Right lobe of liver (tissue), 6 donors: Measurements from ENCODE around the gene FAM118B. TPM values are rescaled to one million over a fixed set of nuclear protein-coding genes. Genes with fewer than 3 reads are reported as not detected.

Experiments used
- ATAC-seq, 4 donors: fragments of 200-7000 bp; cut with Tn5 transposase; one replicate each; pipeline ENCODE4 v1.9.1; 2020; ENCODE audit warnings: mild to moderate bottlenecking in 4 of 4, moderate library complexity in 4 of 4
- DNase-seq, 3 donors: peaks; one replicate each; pipeline ENCODE4 v3.0.0-alpha.2; 2020
- H3K27ac ChIP-seq, 3 donors: fragments of 200-600 bp; one replicate each; pipeline ENCODE4 v1.8.0; 2022
- H3K27me3 ChIP-seq, 2 donors: fragments of 200-600 bp; one replicate each; pipeline ENCODE4 v1.8.0; 2022
- H3K36me3 ChIP-seq, 4 donors: fragments of 200-600 bp; sonication (generic) in 1 of 4; one replicate each; pipeline versions ENCODE4 v1.5.1 to v1.8.0; 2017 to 2022; ENCODE audit warnings: control low read depth in 1 of 4
- H3K4me1 ChIP-seq, 4 donors: fragments of 200-600 bp; sonication (generic) in 1 of 4; one replicate each; pipeline versions ENCODE4 v1.5.1 to v1.8.0; 2017 to 2022; ENCODE audit warnings: control low read depth in 1 of 4
- H3K4me3 ChIP-seq, 3 donors: fragments of 200-600 bp; one replicate each; pipeline ENCODE4 v1.8.0; 2022
- H3K9me3 ChIP-seq, 4 donors: fragments of 200-600 bp; sonication (generic) in 1 of 4; one replicate each; pipeline versions ENCODE4 v1.5.1 to v1.8.0; 2017 to 2022; ENCODE audit warnings: control low read depth in 1 of 4
- POLR2A ChIP-seq: fragments of 450-650 bp; IDR thresholded peaks from one replicate; pipeline ENCODE4 v1.6.1; 2017; ENCODE audit warnings: antibody characterized with exemption, mild to moderate bottlenecking
- WGBS: methylation state at CpG from one replicate; pipeline ENCODE4 v1.1.6; 2018; ENCODE audit warnings: low coverage, low lambda C conversion rate; ENCODE audit not compliant: insufficient coverage; ENCODE audit errors: missing lambda C conversion rate; 5-methylcytosine and 5-hydroxymethylcytosine counted together
- intact Hi-C, 2 donors: fragments of 100-400 bp; cut with DNase I; formaldehyde crosslinking; loops; one replicate each; pipeline versions ENCODE4 v1.11.2 to v1.14.1; 2022
- total RNA-seq, 6 experiments: library from RNA; depleted of rRNA in 2 of 6; stranded (reverse); fragments of >200 nt in 2 of 6; fragmentation: NEBNext Ultra II Directional in 3 of 6; extraction: Animal tissue kit (Norgen Biotek cat#: 25700) in 3 of 6; gene quantifications; one replicate each; pipeline versions ENCODE4 v1.1.0 to v1.2.4, GENCODE V29; 2016 to 2023
- TF ChIP-seq, protein P1 (sequence below), 4 donors: fragments of 200-600 bp in 3 of 4; fragments of 450-650 bp in 1 of 4; IDR thresholded peaks; one replicate each; pipeline versions ENCODE4 v1.5.1 to v1.8.0; 2016 to 2022; ENCODE audit warnings: antibody characterized with exemption in 4 of 4, mild to moderate bottlenecking in 2 of 4
- donor health status: DM: no; HTN: yes; CAD: no.
- donor health status: DM: no; HTN: no; CAD: no.
- donor health status: DM: no; HTN: no; CAD: no.
- donor health status: DM: no; HTN: yes; CAD: no.
- donor health status: DM: no; HTN: yes; CAD: no.

The FAM118B gene
- total RNA-seq, 6 experiments from 2014 or later, result 4.6 to 8.3 (median 5.8) TPM

DNA sequence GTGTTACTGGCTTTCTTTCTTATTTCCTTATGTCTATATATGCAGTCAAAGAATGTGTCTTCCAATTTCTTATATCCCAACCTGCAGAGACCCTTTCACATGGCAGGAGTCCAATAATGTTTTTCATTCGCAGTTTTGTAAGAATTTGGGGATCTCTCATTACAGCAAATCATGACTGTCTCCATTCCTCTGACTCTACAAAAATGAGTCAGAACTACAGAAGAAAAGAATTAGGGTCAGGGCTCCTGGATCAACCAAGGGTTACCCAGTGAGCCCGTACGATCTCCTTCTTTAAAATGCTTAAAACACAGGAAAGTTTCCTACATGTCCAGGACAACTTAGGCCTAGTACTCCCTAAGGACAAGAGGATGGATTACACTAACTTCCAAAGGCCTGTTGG, 42.3 kb upstream of the FAM118B start:
- H3K9me3 ChIP-seq, result no peaks in the 10 kb centered on the region
- no peaks in the 10 kb centered on the region for H3K27me3 ChIP-seq
- 77% methylated on average over 3 of the region's 3 CpGs for WGBS
- H3K27ac ChIP-seq, result no peak overlapping the region
- H3K4me3 ChIP-seq, result no peak overlapping the region
- peaks cover 0 to 11% (median 2%) of the 10 kb centered on the region in 4 donors for H3K4me1 ChIP-seq
- intact Hi-C loops, result no loop called here
- ATAC-seq (no peak), DNase-seq (no peak)
- no peak for TF ChIP-seq POLR2A
- TF ChIP-seq, protein P1, sequence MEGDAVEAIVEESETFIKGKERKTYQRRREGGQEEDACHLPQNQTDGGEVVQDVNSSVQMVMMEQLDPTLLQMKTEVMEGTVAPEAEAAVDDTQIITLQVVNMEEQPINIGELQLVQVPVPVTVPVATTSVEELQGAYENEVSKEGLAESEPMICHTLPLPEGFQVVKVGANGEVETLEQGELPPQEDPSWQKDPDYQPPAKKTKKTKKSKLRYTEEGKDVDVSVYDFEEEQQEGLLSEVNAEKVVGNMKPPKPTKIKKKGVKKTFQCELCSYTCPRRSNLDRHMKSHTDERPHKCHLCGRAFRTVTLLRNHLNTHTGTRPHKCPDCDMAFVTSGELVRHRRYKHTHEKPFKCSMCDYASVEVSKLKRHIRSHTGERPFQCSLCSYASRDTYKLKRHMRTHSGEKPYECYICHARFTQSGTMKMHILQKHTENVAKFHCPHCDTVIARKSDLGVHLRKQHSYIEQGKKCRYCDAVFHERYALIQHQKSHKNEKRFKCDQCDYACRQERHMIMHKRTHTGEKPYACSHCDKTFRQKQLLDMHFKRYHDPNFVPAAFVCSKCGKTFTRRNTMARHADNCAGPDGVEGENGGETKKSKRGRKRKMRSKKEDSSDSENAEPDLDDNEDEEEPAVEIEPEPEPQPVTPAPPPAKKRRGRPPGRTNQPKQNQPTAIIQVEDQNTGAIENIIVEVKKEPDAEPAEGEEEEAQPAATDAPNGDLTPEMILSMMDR (IDR thresholded peaks at IDR 0.05), result no peak
- no peaks in the 10 kb centered on the region for H3K36me3 ChIP-seq

GRCh38 chr11:126172596-126173038, 39.0 kb upstream of the FAM118B start:
- H3K9me3 ChIP-seq, result no peaks in the 10 kb centered on the region
- H3K4me3 ChIP-seq, result no peak overlapping the region
- DNase-seq (peak; percentile 38 to 81 (median 81)), ATAC-seq (peak; percentile 84 to 94 (median 90))
- H3K4me1 ChIP-seq, result peaks cover 0 to 11% (median 2%) of the 10 kb centered on the region in 4 donors
- H3K27me3 ChIP-seq, result no peaks in the 10 kb centered on the region
- intact Hi-C loops, result no loop called here
- H3K27ac ChIP-seq, result peak overlapping the region in 2 of 3 donors; percentile 58 to 77
- 19% methylated on average over 5 of the region's 8 CpGs for WGBS
- no peak for TF ChIP-seq POLR2A
- TF ChIP-seq, protein P1 (IDR thresholded peaks at IDR 0.05), result no peak
- H3K36me3 ChIP-seq, result no peaks in the 10 kb centered on the region

GRCh38 chr11:126173257-126173656, 38.3 kb upstream of the FAM118B start:
- no peaks in the 10 kb centered on the region for H3K27me3 ChIP-seq
- DNase-seq, result peak in 1 of 3 donors; percentile 35
- no peak for ATAC-seq
- no peaks in the 10 kb centered on the region for H3K9me3 ChIP-seq
- TF ChIP-seq, protein P1 (IDR thresholded peaks at IDR 0.05), result no peak
- TF ChIP-seq POLR2A, result no peak
- 84% methylated on average over 8 of the region's 9 CpGs for WGBS
- peaks cover 0 to 11% (median 2%) of the 10 kb centered on the region in 4 donors for H3K4me1 ChIP-seq
- intact Hi-C loops, result no loop called here
- no peak overlapping the region for H3K4me3 ChIP-seq
- H3K27ac ChIP-seq, result peak overlapping the region in 2 of 3 donors; percentile 58 to 77
- H3K36me3 ChIP-seq, result no peaks in the 10 kb centered on the region

- 60% methylated on average over 1 of the region's 7 CpGs for WGBS
- intact Hi-C loops, result no loop called here
- peak in 1 of 3 donors; percentile 46 for DNase-seq
- peaks cover 0 to 11% (median 2%) of the 10 kb centered on the region in 4 donors for H3K4me1 ChIP-seq
- H3K36me3 ChIP-seq, result no peaks in the 10 kb centered on the region
- H3K27ac ChIP-seq, result no peak overlapping the region
- no peaks in the 10 kb centered on the region for H3K9me3 ChIP-seq
- no peak for TF ChIP-seq POLR2A
- TF ChIP-seq, protein P1 (IDR thresholded peaks at IDR 0.05), result no peak
- no peak overlapping the region for H3K4me3 ChIP-seq
- H3K27me3 ChIP-seq, result no peaks in the 10 kb centered on the region
- no peak for ATAC-seq
Observed at GRCh38 chr11:126174816-126175215, 36.8 kb upstream of the FAM118B start.

DNA sequence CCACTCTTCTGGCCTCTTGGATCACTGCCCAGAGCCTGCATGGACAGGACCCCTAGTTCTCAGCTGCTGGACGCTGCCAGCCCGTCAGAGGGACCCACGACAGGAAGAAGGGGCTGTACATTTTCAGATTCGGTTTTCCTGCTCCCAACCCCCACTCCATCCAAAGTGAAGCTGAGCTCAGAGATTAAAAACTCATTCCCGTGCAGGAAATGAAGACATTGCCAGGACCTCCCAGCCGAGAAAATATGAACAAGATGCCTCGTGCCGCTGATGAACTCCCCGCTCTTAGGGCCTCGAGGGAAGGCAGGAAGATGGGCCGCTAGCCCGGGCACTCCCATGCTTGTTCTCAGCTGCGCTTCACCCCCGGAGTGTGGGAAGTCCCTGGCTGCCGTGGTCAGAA, 36.2 kb upstream of the FAM118B start:
- Histone ChIP-seq H3K27ac (no peak overlapping the region), H3K4me3 (no peak overlapping the region), H3K9me3 (no peaks in the 10 kb centered on the region), H3K36me3 (no peaks in the 10 kb centered on the region), H3K4me1 (peaks cover 0 to 11% (median 2%) of the 10 kb centered on the region in 4 donors), H3K27me3 (no peaks in the 10 kb centered on the region)
- WGBS, result 67% methylated on average over 10 of the region's 15 CpGs
- TF ChIP-seq, protein P1 (IDR thresholded peaks at IDR 0.05), result no peak
- TF ChIP-seq POLR2A, result no peak
- ATAC-seq (peak in 1 of 4 donors; percentile 25), DNase-seq (peak in 1 of 3 donors; percentile 40)
- intact Hi-C loops, result no loop called here
